ENCODE results near the gene ITPR2. TPM values are rescaled to one million over a fixed set of nuclear protein-coding genes. Genes with fewer than 3 reads are reported as not detected.

Gene ITPR2
- total and polyA plus RNA-seq, 2 of the 8 experiments (the other 6 are each of a cell fraction or from before 2014, with no cell fraction given) = 4.1 to 48.3 TPM

GRCh38 chr12:26805401-26805971 is 27.5 kb downstream of the ITPR2 start:
- Histone ChIP-seq H4K8ac (ENCODE audit: extremely low read depth, insufficient read depth, low read length) (no peak overlapping the region), H4K20me1 (replicated peaks in 1 of 2; ENCODE audit: control insufficient read depth in 1 of 2, insufficient read depth in 2 of 2, low read length in 2 of 2) (no peaks in the 10 kb centered on the region), H3K9me3 (ENCODE audit: insufficient read depth in 2 of 2, low read depth in 1 of 2, low read length in 1 of 2) (no peaks in the 10 kb centered on the region), H3K27me3 (replicated peaks in 1 of 4; ENCODE audit: control insufficient read depth in 3 of 4, extremely low read depth in 1 of 4, insufficient read depth in 3 of 4, low read length in 3 of 4) (no peaks in the 10 kb centered on the region), H3K79me2 (ENCODE audit: control insufficient read depth in 1 of 2, insufficient read depth in 2 of 2, low read length in 2 of 2) (peaks cover 0 to 16% of the 10 kb centered on the region in 2 experiments; a peak in 2 of 4 replicates), H3K23ac (ENCODE audit: insufficient read length) (no peak overlapping the region), H3K36me3 (ENCODE audit: control insufficient read depth in 2 of 4, insufficient read depth in 4 of 4, low read length in 3 of 4) (no peaks in the 10 kb centered on the region), H4K5ac (ENCODE audit: insufficient read length, low read depth, low read length) (no peak overlapping the region), H2BK5ac (ENCODE audit: low read depth, low read length) (no peak overlapping the region), H3K23me2 (ENCODE audit: low read depth, low read length) (no peaks in the 10 kb centered on the region), H3K18ac (ENCODE audit: extremely low read depth, low read length) (no peak overlapping the region), H2BK120ac (replicated peaks; ENCODE audit: low read depth, low read length) (no peak overlapping the region), H3K27ac (ENCODE audit: low read depth, low read length) (no peak overlapping the region), H3K56ac (replicated peaks; ENCODE audit: insufficient read length, low read depth, low read length) (no peak overlapping the region), H2BK20ac (ENCODE audit: low read length) (no peak overlapping the region), H3K4me3 (ENCODE audit: extremely low read depth in 1 of 4, insufficient read depth in 2 of 4, low read depth in 3 of 4, low read length in 4 of 4) (no peak overlapping the region), H3K4ac (replicated peaks; ENCODE audit: insufficient read length, low read depth, low read length) (no peak overlapping the region), H4K91ac (replicated peaks; ENCODE audit: insufficient read length, low read length) (no peak overlapping the region), H3K4me1 (replicated peaks in 1 of 4; ENCODE audit: control insufficient read depth in 3 of 4, insufficient read depth in 4 of 4, low read length in 3 of 4) (no peaks in the 10 kb centered on the region), H3K9ac (replicated peaks in 1 of 4; ENCODE audit: extremely low read depth in 1 of 4, low read depth in 3 of 4, low read length in 3 of 4) (no peak overlapping the region), H3K4me2 (ENCODE audit: insufficient read depth in 1 of 2, low read depth in 2 of 2, low read length in 2 of 2) (no peak overlapping the region), H2AK5ac (ENCODE audit: low read depth, low read length) (no peak overlapping the region), H2BK15ac (ENCODE audit: low read length) (no peak overlapping the region), H3K14ac (ENCODE audit: insufficient read length) (no peak overlapping the region), H2AFZ (ENCODE audit: low read length) (no peak overlapping the region), H2BK12ac (ENCODE audit: low read depth, low read length) (no peak overlapping the region), H3K79me1 (ENCODE audit: low read depth, low read length) (0 out of 2 replicates have a peak, but pooled peaks cover 4% of the 10 kb centered on the region)
- CTCF ChIA-PET (ENCODE audit: partially characterized antibody) = interaction anchor here (0.7 to 0.9 kb wide), 3 partner anchors 28 to 71 kb away, joined by 3 read pairs; partner anchors contain the start of gene ITPR2
- no peak for TF ChIP-seq RXRA (IDR thresholded peaks at IDR 0.05; ENCODE audit: insufficient read depth, low read depth, low read length)
- TF ChIP-seq KDM5A (IDR thresholded peaks at IDR 0.05; ENCODE audit: low read length) = no peak
- TF ChIP-seq SP1 (IDR thresholded peaks at IDR 0.05; ENCODE audit: low read depth, low read length) = no peak
- no peak for TF ChIP-seq BCL11A (IDR thresholded peaks at IDR 0.05; ENCODE audit: low read depth in 2 of 2, low read length in 2 of 2)
- DNase-seq (ENCODE audit: low read depth in 1 of 2, low spot score in 2 of 2) (no peak), FAIRE-seq (no peak)
- POLR2A ChIA-PET (ENCODE audit: partially characterized antibody) = no interaction called here
- WGBS, 2 experiments (ENCODE audit: extremely low coverage in 1 of 2, insufficient coverage in 1 of 2, insufficient read length in 1 of 2, insufficient replicate concordance in 2 of 2, low coverage in 1 of 2, low lambda C conversion rate in 2 of 2, missing lambda C conversion rate in 1 of 2) = 93% methylated on average over 5 of the region's 5 CpGs; no CpG with 5 or more reads in 1 of the 2 experiments
